GM12878 (cell line): Measurements from ENCODE around the gene CATSPER1. TPM values are rescaled to one million over a fixed set of nuclear protein-coding genes. Genes with fewer than 3 reads are reported as not detected.

Experiments used
- ATAC-seq: fragments of 200-7000 bp; cut with Tn5 transposase; 3 replicates; pipeline ENCODE4 v1.9.1; 2020; ENCODE audit warnings: mild to moderate bottlenecking, moderate library complexity
- BruUV-seq: library from RNA; stranded (reverse); fragments of 400-500 nt; replicated peaks from 2 replicates; lab custom pipeline; 2021; lab: Mats Ljungman, UMichigan
- CTCF ChIA-PET: fragments of 300-600 bp; sonication (Branson Sonifier 250); formaldehyde crosslinking; extraction: SDS; loops from one replicate; lab custom pipeline; 2021; ENCODE audit warnings: inconsistent platforms; lab: Yijun Ruan, JAX
- POLR2A ChIA-PET: fragments of 350-600 bp; formaldehyde crosslinking; extraction: SDS; loops from one replicate; lab custom pipeline; 2021; ENCODE audit warnings: inconsistent platforms; lab: Charles Lee
- RAD21 ChIA-PET: fragments of 300-600 bp; sonication (Branson Sonifier 250); formaldehyde crosslinking; loops from one replicate; lab custom pipeline; 2023; ENCODE audit warnings: antibody characterized with exemption; ENCODE audit not compliant: unreplicated experiment; lab: Charles Lee
- SMC1A ChIA-PET: fragments of 300-600 bp; sonication (Branson Sonifier 250); formaldehyde crosslinking; loops from one replicate; lab custom pipeline; 2023; ENCODE audit not compliant: unreplicated experiment, uncharacterized antibody; lab: Charles Lee
- DNase-seq: peaks from one replicate; pipeline ENCODE4 v3.0.0-alpha.2; 2011; ENCODE audit warnings: low read depth, low spot score
- FAIRE-seq: peaks from 3 replicates; lab custom pipeline; 2011; peaks lifted over from hg19 to GRCh38; lab: Jason Lieb, UNC
- H2AFZ ChIP-seq: 2 replicates; pipeline ENCODE4 v1.6.0; 2011; ENCODE audit warnings: low read depth, low read length, control low read depth; ENCODE audit not compliant: control insufficient read depth
- H3K27ac ChIP-seq: 2 replicates; pipeline ENCODE4 v1.5.1; 2011; ENCODE audit warnings: control low read depth; ENCODE audit not compliant: control insufficient read depth, insufficient read depth
- H3K27me3 ChIP-seq, 2 experiments: replicated peaks in 1 of 2; 2 replicates each; pipeline versions ENCODE4 v1.6.0 to v1.6.1; 2011; ENCODE audit warnings: low read length in 1 of 2; ENCODE audit not compliant: control insufficient read depth in 2 of 2, insufficient read depth in 2 of 2
- H3K36me3 ChIP-seq, 2 experiments: 2 replicates each; pipeline ENCODE4 v1.5.1; 2011; ENCODE audit warnings: low read length in 1 of 2; ENCODE audit not compliant: control insufficient read depth in 2 of 2, insufficient read depth in 2 of 2
- H3K4me1 ChIP-seq: 2 replicates; pipeline ENCODE4 v1.6.1; 2011; ENCODE audit warnings: mild to moderate bottlenecking, low read length, moderate library complexity, mixed read lengths; ENCODE audit not compliant: control insufficient read depth, insufficient read depth
- H3K4me2 ChIP-seq: 2 replicates; pipeline ENCODE4 v1.6.0; 2011; ENCODE audit warnings: control low read depth; ENCODE audit not compliant: control insufficient read depth, insufficient read depth
- H3K4me3 ChIP-seq: fragments of 200-600 bp; sonication (generic); 2 replicates; pipeline ENCODE4 v1.5.1; 2016
- H3K79me2 ChIP-seq: 2 replicates; pipeline ENCODE4 v1.6.0; 2011; ENCODE audit warnings: low read length; ENCODE audit not compliant: control insufficient read depth, insufficient read depth
- H3K9ac ChIP-seq: 2 replicates; pipeline ENCODE4 v1.8.0; 2011; ENCODE audit warnings: low read length, control low read depth, mixed read lengths; ENCODE audit not compliant: control insufficient read depth, insufficient read depth
- H3K9me3 ChIP-seq: replicated peaks from 3 replicates; pipeline ENCODE4 v1.5.1; 2011; ENCODE audit warnings: mild to moderate bottlenecking, low read length; ENCODE audit not compliant: control insufficient read depth, insufficient read depth
- H4K20me1 ChIP-seq: 2 replicates; pipeline ENCODE4 v1.6.0; 2011; ENCODE audit not compliant: control insufficient read depth, insufficient read depth
- CBX3 ChIP-seq: fragments of 200-600 bp; sonication (generic); IDR thresholded peaks from 2 replicates; pipeline ENCODE4 v1.6.1; 2016; ENCODE audit warnings: low read depth, borderline replicate concordance
- CHD4 ChIP-seq: fragments of 200-600 bp; sonication (generic); IDR thresholded peaks from 2 replicates; pipeline ENCODE4 v1.6.1; 2016; ENCODE audit warnings: mild to moderate bottlenecking
- CREM ChIP-seq: IDR thresholded peaks from 2 replicates; pipeline ENCODE4 v1.6.1; 2014; ENCODE audit warnings: antibody characterized with exemption, low read depth
- EGR1 ChIP-seq, 2 experiments: IDR thresholded peaks; 1 replicate in 1 of 2; 2 replicates in 1 of 2; pipeline ENCODE4 v1.6.1; 2011 to 2012; ENCODE audit warnings: low read depth in 2 of 2, low read length in 2 of 2, borderline replicate concordance in 1 of 2, mild to moderate bottlenecking in 1 of 2, moderate library complexity in 1 of 2
- GATAD2B ChIP-seq: fragments of 450-650 bp; conservative IDR thresholded peaks from 2 replicates; pipeline ENCODE4 v1.6.1; 2017; ENCODE audit warnings: low read depth, mild to moderate bottlenecking, moderate library complexity
- IKZF2 ChIP-seq, 2 experiments: fragments of 450-650 bp; IDR thresholded peaks; 2 replicates each; pipeline ENCODE4 v1.6.1; 2017; ENCODE audit warnings: mild to moderate bottlenecking in 2 of 2, moderate library complexity in 2 of 2
- JUNB ChIP-seq: IDR thresholded peaks from 2 replicates; pipeline ENCODE4 v1.6.1; 2016; ENCODE audit warnings: antibody characterized with exemption, mild to moderate bottlenecking
- NRF1 ChIP-seq: conservative IDR thresholded peaks from 2 replicates; pipeline ENCODE4 v1.6.1; 2011; ENCODE audit warnings: mild to moderate bottlenecking, low read depth, low read length, improper control_type of control experiment
- POLR2AphosphoS5 ChIP-seq: IDR thresholded peaks from 2 replicates; pipeline ENCODE4 v1.6.1; 2011; ENCODE audit warnings: mild to moderate bottlenecking, low read length, inconsistent platforms
- SRF ChIP-seq, 2 experiments: IDR thresholded peaks; 2 replicates each; pipeline ENCODE4 v1.6.1; 2011; ENCODE audit warnings: low read depth in 2 of 2, low read length in 2 of 2, mild to moderate bottlenecking in 1 of 2, moderate library complexity in 1 of 2
- SUPT20H ChIP-seq: IDR thresholded peaks from 2 replicates; pipeline ENCODE4 v1.6.1; 2011; ENCODE audit warnings: low read depth, mild to moderate bottlenecking, low read length, moderate library complexity, borderline replicate concordance; ENCODE audit not compliant: control insufficient read depth
- TARDBP ChIP-seq: IDR thresholded peaks from 2 replicates; pipeline ENCODE4 v1.6.1; 2016; ENCODE audit warnings: borderline replicate concordance
- WRNIP1 ChIP-seq: IDR thresholded peaks from 2 replicates; pipeline ENCODE4 v1.6.1; 2011; ENCODE audit warnings: low read depth, low read length, improper control_type of control experiment, borderline replicate concordance
- WGBS: methylation state at CpG from one replicate; pipeline ENCODE4 v1.1.6; 2016; ENCODE audit warnings: low lambda C conversion rate; ENCODE audit not compliant: insufficient replicate concordance, insufficient coverage; ENCODE audit errors: missing lambda C conversion rate; 5-methylcytosine and 5-hydroxymethylcytosine counted together
- in situ Hi-C: fragments of 300-500 bp; cut with MboI; formaldehyde crosslinking; loops from 9 replicates; pipeline ENCODE4 v1.14.3; 2018; ENCODE audit warnings: mixed read lengths
- intact Hi-C: fragments of 100-400 bp; cut with micrococcal nuclease; formaldehyde crosslinking; loops from one replicate; pipeline ENCODE4 v1.14.2; 2022; ENCODE audit not compliant: unreplicated experiment
- polyA plus RNA-seq, 11 experiments: library from polyadenylated mRNA; depleted of rRNA in 4 of 11; unstranded in 6 of 11; stranded (reverse) in 5 of 11; fragments of >200 nt; fragmentation: Nextera tagmentation in 4 of 11; fragmentation: Illumina TruSeq in 1 of 11; extraction: Ambion mirVana in 4 of 11; extraction: Trizol in 1 of 11; gene quantifications; 1 replicate in 1 of 11; 2 replicates in 10 of 11; pipeline versions ENCODE4 v1.2.1 to v1.2.3, GENCODE V29; 2011 to 2016; ENCODE audit warnings: inconsistent platforms in 2 of 11, missing spikeins in 2 of 11, low read depth in 1 of 11
- total RNA-seq, 4 experiments: library from RNA; depleted of rRNA in 3 of 4; stranded (reverse); fragments of >200 nt in 3 of 4; fragmentation: Illumina TruSeq in 1 of 4; extraction: Trizol in 1 of 4; gene quantifications; 2 replicates each; pipeline versions ENCODE4 v1.2.1 to v1.2.3, GENCODE V29; 2013 to 2021
- TF ChIP-seq, protein P1 (sequence below): IDR thresholded peaks from 2 replicates; pipeline ENCODE4 v1.6.1; 2011; ENCODE audit warnings: mild to moderate bottlenecking, low read depth, low read length, moderate library complexity; ENCODE audit not compliant: insufficient replicate concordance
- TF ChIP-seq, protein P2 (sequence below): fragments of 450-650 bp; IDR thresholded peaks from 2 replicates; pipeline ENCODE4 v1.6.1; 2017; ENCODE audit warnings: mild to moderate bottlenecking, moderate library complexity
- TF ChIP-seq, protein P3 (sequence below): fragments of 450-650 bp; IDR thresholded peaks from 2 replicates; pipeline ENCODE4 v1.6.1; 2017; ENCODE audit warnings: borderline replicate concordance

CATSPER1 gene
- total and polyA plus RNA-seq, 10 of the 15 experiments (the other 5 are each of a cell fraction or from before 2014, with no cell fraction given) = 0.02 to 0.05 TPM; not detected in 8

DNA sequence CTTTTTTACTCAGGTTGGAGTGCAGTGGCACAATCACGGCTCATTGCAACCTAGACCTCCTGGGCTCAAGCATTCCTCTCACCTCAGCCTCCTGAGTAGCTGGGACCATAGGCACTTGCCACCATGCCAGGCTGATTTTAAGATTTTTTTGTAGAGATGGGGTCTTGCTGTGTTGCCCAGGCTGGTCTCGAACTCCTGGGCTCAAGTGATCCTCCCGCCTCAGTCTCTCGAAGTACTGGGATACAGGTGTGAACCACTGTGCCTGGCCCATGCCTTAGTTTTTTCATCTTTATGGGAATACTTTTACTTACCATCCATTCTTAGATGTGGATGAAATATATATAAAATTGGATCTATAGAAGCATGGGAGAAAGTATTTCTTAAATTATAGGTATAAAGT is 49.0 kb upstream of the CATSPER1 start:
- Histone ChIP-seq H3K4me3 (no peak overlapping the region), H3K79me2 (peaks cover 88% of the 10 kb centered on the region), H3K27ac (no peak overlapping the region), H3K36me3 (peaks cover 0 to 8% of the 10 kb centered on the region in 2 experiments; a peak in 1 of 4 replicates)
- no TSS peak for BruUV-seq
- TF ChIP-seq CBX3 = no peak
- no peak for TF ChIP-seq SRF (IDR thresholded peaks at IDR 0.05; ENCODE audit: low read depth in 2 of 2, low read length in 2 of 2)
- no peak for TF ChIP-seq CHD4
- TF ChIP-seq SUPT20H = no peak
- TF ChIP-seq WRNIP1 = no peak
- no peak for TF ChIP-seq CREM
- TF ChIP-seq JUNB = no peak
- TF ChIP-seq EGR1 (IDR thresholded peaks at IDR 0.05; ENCODE audit: borderline replicate concordance in 1 of 2, low read depth in 2 of 2, low read length in 2 of 2) = no peak
- TF ChIP-seq, protein P1, sequence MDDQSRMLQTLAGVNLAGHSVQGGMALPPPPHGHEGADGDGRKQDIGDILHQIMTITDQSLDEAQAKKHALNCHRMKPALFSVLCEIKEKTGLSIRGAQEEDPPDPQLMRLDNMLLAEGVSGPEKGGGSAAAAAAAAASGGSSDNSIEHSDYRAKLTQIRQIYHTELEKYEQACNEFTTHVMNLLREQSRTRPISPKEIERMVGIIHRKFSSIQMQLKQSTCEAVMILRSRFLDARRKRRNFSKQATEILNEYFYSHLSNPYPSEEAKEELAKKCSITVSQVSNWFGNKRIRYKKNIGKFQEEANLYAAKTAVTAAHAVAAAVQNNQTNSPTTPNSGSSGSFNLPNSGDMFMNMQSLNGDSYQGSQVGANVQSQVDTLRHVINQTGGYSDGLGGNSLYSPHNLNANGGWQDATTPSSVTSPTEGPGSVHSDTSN = no peak
- no peak for TF ChIP-seq IKZF2 (IDR thresholded peaks at IDR 0.05)
- TF ChIP-seq GATAD2B = no peak
- TF ChIP-seq, protein P2, sequence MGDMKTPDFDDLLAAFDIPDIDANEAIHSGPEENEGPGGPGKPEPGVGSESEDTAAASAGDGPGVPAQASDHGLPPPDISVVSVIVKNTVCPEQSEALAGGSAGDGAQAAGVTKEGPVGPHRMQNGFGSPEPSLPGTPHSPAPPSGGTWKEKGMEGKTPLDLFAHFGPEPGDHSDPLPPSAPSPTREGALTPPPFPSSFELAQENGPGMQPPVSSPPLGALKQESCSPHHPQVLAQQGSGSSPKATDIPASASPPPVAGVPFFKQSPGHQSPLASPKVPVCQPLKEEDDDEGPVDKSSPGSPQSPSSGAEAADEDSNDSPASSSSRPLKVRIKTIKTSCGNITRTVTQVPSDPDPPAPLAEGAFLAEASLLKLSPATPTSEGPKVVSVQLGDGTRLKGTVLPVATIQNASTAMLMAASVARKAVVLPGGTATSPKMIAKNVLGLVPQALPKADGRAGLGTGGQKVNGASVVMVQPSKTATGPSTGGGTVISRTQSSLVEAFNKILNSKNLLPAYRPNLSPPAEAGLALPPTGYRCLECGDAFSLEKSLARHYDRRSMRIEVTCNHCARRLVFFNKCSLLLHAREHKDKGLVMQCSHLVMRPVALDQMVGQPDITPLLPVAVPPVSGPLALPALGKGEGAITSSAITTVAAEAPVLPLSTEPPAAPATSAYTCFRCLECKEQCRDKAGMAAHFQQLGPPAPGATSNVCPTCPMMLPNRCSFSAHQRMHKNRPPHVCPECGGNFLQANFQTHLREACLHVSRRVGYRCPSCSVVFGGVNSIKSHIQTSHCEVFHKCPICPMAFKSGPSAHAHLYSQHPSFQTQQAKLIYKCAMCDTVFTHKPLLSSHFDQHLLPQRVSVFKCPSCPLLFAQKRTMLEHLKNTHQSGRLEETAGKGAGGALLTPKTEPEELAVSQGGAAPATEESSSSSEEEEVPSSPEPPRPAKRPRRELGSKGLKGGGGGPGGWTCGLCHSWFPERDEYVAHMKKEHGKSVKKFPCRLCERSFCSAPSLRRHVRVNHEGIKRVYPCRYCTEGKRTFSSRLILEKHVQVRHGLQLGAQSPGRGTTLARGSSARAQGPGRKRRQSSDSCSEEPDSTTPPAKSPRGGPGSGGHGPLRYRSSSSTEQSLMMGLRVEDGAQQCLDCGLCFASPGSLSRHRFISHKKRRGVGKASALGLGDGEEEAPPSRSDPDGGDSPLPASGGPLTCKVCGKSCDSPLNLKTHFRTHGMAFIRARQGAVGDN = no peak
- no peak for TF ChIP-seq NRF1
- TF ChIP-seq, protein P3, sequence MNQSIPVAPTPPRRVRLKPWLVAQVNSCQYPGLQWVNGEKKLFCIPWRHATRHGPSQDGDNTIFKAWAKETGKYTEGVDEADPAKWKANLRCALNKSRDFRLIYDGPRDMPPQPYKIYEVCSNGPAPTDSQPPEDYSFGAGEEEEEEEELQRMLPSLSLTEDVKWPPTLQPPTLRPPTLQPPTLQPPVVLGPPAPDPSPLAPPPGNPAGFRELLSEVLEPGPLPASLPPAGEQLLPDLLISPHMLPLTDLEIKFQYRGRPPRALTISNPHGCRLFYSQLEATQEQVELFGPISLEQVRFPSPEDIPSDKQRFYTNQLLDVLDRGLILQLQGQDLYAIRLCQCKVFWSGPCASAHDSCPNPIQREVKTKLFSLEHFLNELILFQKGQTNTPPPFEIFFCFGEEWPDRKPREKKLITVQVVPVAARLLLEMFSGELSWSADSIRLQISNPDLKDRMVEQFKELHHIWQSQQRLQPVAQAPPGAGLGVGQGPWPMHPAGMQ = no peak
- TF ChIP-seq POLR2AphosphoS5 = no peak
- TF ChIP-seq TARDBP = no peak
- TF ChIP-seq, all 136 proteins: peak for 0
- H3K9ac ChIP-seq = no peak overlapping the region
- no peak for ATAC-seq
- no peak overlapping the region for H2AFZ ChIP-seq
- H4K20me1 ChIP-seq = no peaks in the 10 kb centered on the region
- intact Hi-C loops = no loop called here
- no peaks in the 10 kb centered on the region for H3K27me3 ChIP-seq
- 98% methylated on average over 4 of the region's 4 CpGs for WGBS
- FAIRE-seq = no peak
- H3K4me1 ChIP-seq = peaks cover 17% of the 10 kb centered on the region
- no peak for DNase-seq
- ChIA-PET CTCF (interaction anchor here (2.7 to 20.0 kb wide), 2 partner anchors 51 to 60 kb away, joined by 6 to 195 read pairs; no protein-coding TSS in a partner anchor), SMC1A (interaction anchor here (1.5 to 17.7 kb wide), 3 partner anchors 40 to 58 kb away, joined by 3 to 265 read pairs (median 5); no protein-coding TSS in a partner anchor), POLR2A (interaction anchor here (0.6 kb wide), 1 partner anchor 149 kb away, joined by 5 read pairs; no protein-coding TSS in a partner anchor), RAD21 (interaction anchor here (0.6 to 0.7 kb wide), 4 partner anchors 13 to 232 kb away, joined by 3 to 4 read pairs (median 4); no protein-coding TSS in a partner anchor)
- H3K9me3 ChIP-seq = no peaks in the 10 kb centered on the region
- in situ Hi-C loops = no loop called here
- H3K4me2 ChIP-seq = no peak overlapping the region
